Measurements from ENCODE around the gene CARNS1. TPM values are rescaled to one million over a fixed set of nuclear protein-coding genes. Genes with fewer than 3 reads are reported as not detected.
A peak's percentile ranks its signal among the peaks of the same experiment; 100 is the strongest.

Gene CARNS1
- total and polyA plus RNA-seq, 9 of the 15 experiments (the other 6 are each of a cell fraction or from before 2014, with no cell fraction given) = 0.01 to 0.18 (median 0.06) TPM; not detected in 3

GRCh38 chr11:67442504-67443404 is 27.3 kb downstream of the CARNS1 start:
- Histone ChIP-seq H3K36me3 (ENCODE audit: control insufficient read depth, insufficient read depth, low read length) (peaks cover 44% of the 10 kb centered on the region; the same call in 2 of the 3 replicates), H3K79me2 (ENCODE audit: control insufficient read depth, insufficient read depth, low read length) (peaks cover 13% of the 10 kb centered on the region), H3K9me3 (replicated peaks; ENCODE audit: control insufficient read depth, insufficient read depth, low read depth, low read length) (no peaks in the 10 kb centered on the region), H3K4me3 (peak overlapping the region; percentile 51), H2AFZ (ENCODE audit: low read depth, low read length) (0 out of 2 replicates have a peak overlapping the region, but pooled peaks have one; percentile 39), H3K4me1 (replicated peaks in 1 of 2; ENCODE audit: control insufficient read depth in 2 of 2, insufficient read depth in 2 of 2, low read length in 2 of 2) (peaks cover 7 to 67% of the 10 kb centered on the region in 2 experiments; a peak in 4 of 5 replicates), H3K27me3 (ENCODE audit: control insufficient read depth in 2 of 2, insufficient read depth in 2 of 2, low read length in 2 of 2) (no peaks in the 10 kb centered on the region), H3K9me1 (ENCODE audit: control insufficient read depth, insufficient read depth, low read length) (no peaks in the 10 kb centered on the region), H3K9ac (ENCODE audit: insufficient read depth in 1 of 2, low read depth in 2 of 2, low read length in 2 of 2) (peak overlapping the region; percentile 75 to 93), H3K4me2 (ENCODE audit: insufficient read depth, low read length) (peak overlapping the region; percentile 72), H3K27ac (ENCODE audit: extremely low read depth, low read depth, low read length) (peak overlapping the region; percentile 80), H4K20me1 (replicated peaks; ENCODE audit: control insufficient read depth, insufficient read depth, low read length) (no peaks in the 10 kb centered on the region)
- FAIRE-seq (no peak), DNase-seq (ENCODE audit: extremely low read depth in 1 of 4, low spot score in 3 of 4) (peak in 3 of 4 experiments; percentile 35 to 55 (median 49)), ATAC-seq (peak; percentile 39)
- ChIA-PET POLR2A (interaction anchor here (0.8 kb wide), 2 partner anchors 9 to 41 kb away, joined by 3 to 5 read pairs; partner anchors contain the start of gene PPP1CA), CTCF (ENCODE audit: low intra/inter-chr PET ratio) (no interaction called here)
- no TSS peak for BruUV-seq (replicated peaks)
- 26% methylated on average over 12 of the region's 45 CpGs for WGBS (ENCODE audit: insufficient coverage, low coverage, missing lambda C conversion rate)
- in situ Hi-C loops (cut with MboI) (no loop called here), intact Hi-C loops (cut with micrococcal nuclease) (no loop called here)
- no peak for TF ChIP-seq ZSCAN32 (CRISPR knock-in tag; IDR thresholded peaks at IDR 0.05)
- TF ChIP-seq ZBTB40 (IDR thresholded peaks at IDR 0.05) = no peak
- no peak for TF ChIP-seq ZBTB40 (CRISPR knock-in tag; IDR thresholded peaks at IDR 0.05)
- no peak for TF ChIP-seq MCM7 (IDR thresholded peaks at IDR 0.05)
- TF ChIP-seq ZNF644 (tag; IDR thresholded peaks at IDR 0.05; ENCODE audit: low read depth) = no peak
- TF ChIP-seq ZFX (CRISPR knock-in tag; IDR thresholded peaks at IDR 0.05) = peak; percentile 34; the same call in 1 of the 2 replicates
- TF ChIP-seq ZNF589 (CRISPR knock-in tag; IDR thresholded peaks at IDR 0.05; ENCODE audit: low read depth) = no peak
- no peak for TF ChIP-seq SOX6 (IDR thresholded peaks at IDR 0.05)
- no peak for TF ChIP-seq TAF7 (tag; IDR thresholded peaks at IDR 0.05)
- TF ChIP-seq SMAD2 (IDR thresholded peaks at IDR 0.05; ENCODE audit: low read depth, low read length) = no peak
- no peak for TF ChIP-seq NFIX (CRISPR knock-in tag; IDR thresholded peaks at IDR 0.05; ENCODE audit: low read depth)
- TF ChIP-seq RBM15 (IDR thresholded peaks at IDR 0.05; ENCODE audit: insufficient read depth, low read length) = no peak
- no peak for TF ChIP-seq ZNF174 (CRISPR knock-in tag; IDR thresholded peaks at IDR 0.05)

Data from K562 (cell line).